ENCODE data around the gene NUDT22.

Gene NUDT22

DNA sequence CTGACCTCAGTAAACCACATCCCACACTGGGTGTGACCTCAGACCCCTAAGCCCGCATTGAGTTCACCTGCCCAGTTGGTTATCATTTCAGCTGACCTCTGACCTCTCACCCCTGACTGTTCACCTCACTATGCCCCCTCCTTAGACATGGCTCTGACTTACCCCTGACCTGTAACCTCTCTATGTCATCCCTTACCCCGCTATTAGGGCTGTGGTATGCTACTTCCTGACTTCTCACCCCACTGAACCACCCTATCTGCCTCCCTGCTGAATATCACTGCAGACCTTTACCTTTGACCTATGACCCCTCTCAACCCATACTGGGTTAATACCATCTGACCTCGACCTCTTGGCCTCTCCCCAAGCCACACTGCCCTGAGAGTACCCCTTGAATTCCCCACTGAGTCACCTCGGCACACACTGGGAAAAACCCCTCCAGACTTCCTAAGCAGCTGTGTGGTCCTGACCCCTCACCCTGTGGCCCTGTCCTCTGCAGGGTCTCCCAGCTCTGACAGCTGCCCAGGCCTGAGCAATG is 33.5 kb downstream of the NUDT22 start:
- TF ChIP-seq YY1 (IDR thresholded peaks at IDR 0.05; ENCODE audit: low read depth) = no peak
- TF ChIP-seq NFIC (IDR thresholded peaks at IDR 0.05) = no peak
- TF ChIP-seq EP300 (IDR thresholded peaks at IDR 0.05; ENCODE audit: borderline replicate concordance) = no peak
- no peak for TF ChIP-seq TCF12 (IDR thresholded peaks at IDR 0.05; ENCODE audit: low read depth)
- no peak for TF ChIP-seq TEAD4 (IDR thresholded peaks at IDR 0.05)
- TF ChIP-seq, protein P1, sequence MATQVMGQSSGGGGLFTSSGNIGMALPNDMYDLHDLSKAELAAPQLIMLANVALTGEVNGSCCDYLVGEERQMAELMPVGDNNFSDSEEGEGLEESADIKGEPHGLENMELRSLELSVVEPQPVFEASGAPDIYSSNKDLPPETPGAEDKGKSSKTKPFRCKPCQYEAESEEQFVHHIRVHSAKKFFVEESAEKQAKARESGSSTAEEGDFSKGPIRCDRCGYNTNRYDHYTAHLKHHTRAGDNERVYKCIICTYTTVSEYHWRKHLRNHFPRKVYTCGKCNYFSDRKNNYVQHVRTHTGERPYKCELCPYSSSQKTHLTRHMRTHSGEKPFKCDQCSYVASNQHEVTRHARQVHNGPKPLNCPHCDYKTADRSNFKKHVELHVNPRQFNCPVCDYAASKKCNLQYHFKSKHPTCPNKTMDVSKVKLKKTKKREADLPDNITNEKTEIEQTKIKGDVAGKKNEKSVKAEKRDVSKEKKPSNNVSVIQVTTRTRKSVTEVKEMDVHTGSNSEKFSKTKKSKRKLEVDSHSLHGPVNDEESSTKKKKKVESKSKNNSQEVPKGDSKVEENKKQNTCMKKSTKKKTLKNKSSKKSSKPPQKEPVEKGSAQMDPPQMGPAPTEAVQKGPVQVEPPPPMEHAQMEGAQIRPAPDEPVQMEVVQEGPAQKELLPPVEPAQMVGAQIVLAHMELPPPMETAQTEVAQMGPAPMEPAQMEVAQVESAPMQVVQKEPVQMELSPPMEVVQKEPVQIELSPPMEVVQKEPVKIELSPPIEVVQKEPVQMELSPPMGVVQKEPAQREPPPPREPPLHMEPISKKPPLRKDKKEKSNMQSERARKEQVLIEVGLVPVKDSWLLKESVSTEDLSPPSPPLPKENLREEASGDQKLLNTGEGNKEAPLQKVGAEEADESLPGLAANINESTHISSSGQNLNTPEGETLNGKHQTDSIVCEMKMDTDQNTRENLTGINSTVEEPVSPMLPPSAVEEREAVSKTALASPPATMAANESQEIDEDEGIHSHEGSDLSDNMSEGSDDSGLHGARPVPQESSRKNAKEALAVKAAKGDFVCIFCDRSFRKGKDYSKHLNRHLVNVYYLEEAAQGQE (IDR thresholded peaks at IDR 0.05; ENCODE audit: low read depth) = no peak
- no peak for TF ChIP-seq FOXM1 (IDR thresholded peaks at IDR 0.05; ENCODE audit: borderline replicate concordance, low read depth)
- TF ChIP-seq TAF1 (IDR thresholded peaks at IDR 0.05; ENCODE audit: low read depth) = no peak
- no peak for TF ChIP-seq MAX (IDR thresholded peaks at IDR 0.05)
- no peak for TF ChIP-seq USF1 (IDR thresholded peaks at IDR 0.05)
- no peak for TF ChIP-seq CEBPB (IDR thresholded peaks at IDR 0.05)
- no peak for TF ChIP-seq EGR1 (IDR thresholded peaks at IDR 0.05)
- TF ChIP-seq ZBTB7A (IDR thresholded peaks at IDR 0.05; ENCODE audit: low read depth) = no peak
- no peak for TF ChIP-seq RAD21 (IDR thresholded peaks at IDR 0.05; ENCODE audit: low read depth)
- TF ChIP-seq CREB1 (IDR thresholded peaks at IDR 0.05; ENCODE audit: low read depth) = no peak

DNA sequence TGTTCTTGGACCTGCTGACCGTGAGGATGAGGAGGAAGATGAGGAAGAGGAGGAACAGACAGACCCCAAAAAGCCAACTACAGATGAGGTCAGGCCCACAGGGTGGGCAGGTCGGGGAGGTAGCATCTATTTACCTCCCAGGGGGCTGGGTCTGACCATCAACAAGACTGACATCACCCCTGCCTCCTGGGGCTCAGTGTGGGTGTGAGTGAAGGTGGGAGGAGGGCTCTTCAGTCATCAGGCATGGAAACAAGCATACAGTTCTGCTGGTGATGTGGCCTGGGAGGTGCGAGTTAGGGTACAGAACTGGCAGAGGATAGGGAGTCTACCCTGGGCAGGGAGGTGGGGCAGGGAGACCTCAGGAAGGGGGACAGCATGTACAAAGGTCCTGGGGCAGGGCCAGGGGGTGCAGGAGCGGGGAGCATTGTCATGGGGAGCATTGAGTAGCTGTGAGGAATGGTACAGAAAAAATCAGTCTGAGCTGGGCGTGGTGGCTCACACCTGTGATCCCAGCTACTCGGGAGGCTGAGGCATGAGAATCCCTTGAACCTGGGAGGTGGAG is 34.2 kb downstream of the NUDT22 start:
- TF ChIP-seq EGR1 (IDR thresholded peaks at IDR 0.05) (no peak), CEBPB (IDR thresholded peaks at IDR 0.05) (no peak), NFIC (IDR thresholded peaks at IDR 0.05) (no peak), FOXM1 (IDR thresholded peaks at IDR 0.05; ENCODE audit: borderline replicate concordance, low read depth) (no peak), TCF12 (IDR thresholded peaks at IDR 0.05; ENCODE audit: low read depth) (no peak), RAD21 (IDR thresholded peaks at IDR 0.05; ENCODE audit: low read depth) (no peak), CREB1 (IDR thresholded peaks at IDR 0.05; ENCODE audit: low read depth) (no peak), TAF1 (IDR thresholded peaks at IDR 0.05; ENCODE audit: low read depth) (no peak), USF1 (IDR thresholded peaks at IDR 0.05) (no peak), YY1 (IDR thresholded peaks at IDR 0.05; ENCODE audit: low read depth) (no peak), MAX (IDR thresholded peaks at IDR 0.05) (no peak)
- TF ChIP-seq, protein P1 (IDR thresholded peaks at IDR 0.05; ENCODE audit: low read depth) = no peak

GRCh38 chr11:64261556-64262080 is 35.5 kb downstream of the NUDT22 start:
- TF ChIP-seq TEAD4 (IDR thresholded peaks at IDR 0.05) (no peak), TCF12 (IDR thresholded peaks at IDR 0.05; ENCODE audit: low read depth) (no peak), USF1 (IDR thresholded peaks at IDR 0.05) (no peak), EP300 (IDR thresholded peaks at IDR 0.05; ENCODE audit: borderline replicate concordance) (no peak), CEBPB (IDR thresholded peaks at IDR 0.05) (no peak), MAX (IDR thresholded peaks at IDR 0.05) (no peak), ZBTB7A (IDR thresholded peaks at IDR 0.05; ENCODE audit: low read depth) (no peak), YY1 (IDR thresholded peaks at IDR 0.05; ENCODE audit: low read depth) (no peak), EGR1 (IDR thresholded peaks at IDR 0.05) (no peak), NFIC (IDR thresholded peaks at IDR 0.05) (no peak), TAF1 (IDR thresholded peaks at IDR 0.05; ENCODE audit: low read depth) (no peak)
- TF ChIP-seq, protein P1 (IDR thresholded peaks at IDR 0.05; ENCODE audit: low read depth) = no peak
